ENCODE data around the gene MTX1.

- no peak for TF ChIP-seq CTCF (IDR thresholded peaks at IDR 0.05)
- TF ChIP-seq POLR2A (IDR thresholded peaks at IDR 0.05) = no peak
Measured at GRCh38 chr1:155191904-155192303, 16.6 kb upstream of the MTX1 start.

Data from testis (tissue), 2 donors.